ENCODE data around the gene AFAP1L2. TPM values are rescaled to one million over a fixed set of nuclear protein-coding genes. Genes with fewer than 3 reads are reported as not detected.

AFAP1L2 gene
- total RNA-seq, 2 donors from 2014 or later: 5.8 to 6.3 TPM

- Histone ChIP-seq H3K27ac (no peak overlapping the region), H3K4me1 (peaks cover 0 to 10% of the 10 kb centered on the region in 2 donors), H3K4me3 (no peak overlapping the region), H3K36me3 (no peaks in the 10 kb centered on the region), H3K9me3 (no peaks in the 10 kb centered on the region), H3K27me3 (no peaks in the 10 kb centered on the region)
- TF ChIP-seq CTCF (IDR thresholded peaks at IDR 0.05): no peak
- no peak for DNase-seq (ENCODE audit: low spot score)
Measured at GRCh38 chr10:114313139-114313538, 91.2 kb downstream of the AFAP1L2 start.

GRCh38 chr10:114311496-114312209, 92.6 kb downstream of the AFAP1L2 start:
- TF ChIP-seq CTCF (IDR thresholded peaks at IDR 0.05): no peak
- no peak overlapping the region for H3K4me3 ChIP-seq
- no peaks in the 10 kb centered on the region for H3K27me3 ChIP-seq
- DNase-seq (ENCODE audit: low spot score): no peak
- peaks cover 0 to 11% of the 10 kb centered on the region in 2 donors for H3K4me1 ChIP-seq
- no peaks in the 10 kb centered on the region for H3K9me3 ChIP-seq
- H3K36me3 ChIP-seq: no peaks in the 10 kb centered on the region
- no peak overlapping the region for H3K27ac ChIP-seq

- H3K36me3 ChIP-seq: no peaks in the 10 kb centered on the region
- TF ChIP-seq CTCF (IDR thresholded peaks at IDR 0.05): no peak
- H3K27ac ChIP-seq: no peak overlapping the region
- no peaks in the 10 kb centered on the region for H3K9me3 ChIP-seq
- no peaks in the 10 kb centered on the region for H3K27me3 ChIP-seq
- no peak for DNase-seq (ENCODE audit: low spot score)
- peaks cover 0 to 11% of the 10 kb centered on the region in 2 donors for H3K4me1 ChIP-seq
- H3K4me3 ChIP-seq: no peak overlapping the region
Measured at GRCh38 chr10:114311023-114311422, 93.3 kb downstream of the AFAP1L2 start.

- peaks cover 0 to 11% of the 10 kb centered on the region in 2 donors for H3K4me1 ChIP-seq
- H3K36me3 ChIP-seq: no peaks in the 10 kb centered on the region
- no peak for DNase-seq (ENCODE audit: low spot score)
- H3K27me3 ChIP-seq: no peaks in the 10 kb centered on the region
- no peaks in the 10 kb centered on the region for H3K9me3 ChIP-seq
- no peak for TF ChIP-seq CTCF (IDR thresholded peaks at IDR 0.05)
- H3K4me3 ChIP-seq: no peak overlapping the region
- H3K27ac ChIP-seq: no peak overlapping the region
Measured at GRCh38 chr10:114310346-114310745, 94.0 kb downstream of the AFAP1L2 start.

- Histone ChIP-seq H3K27me3 (no peaks in the 10 kb centered on the region), H3K9me3 (no peaks in the 10 kb centered on the region), H3K36me3 (no peaks in the 10 kb centered on the region), H3K27ac (no peak overlapping the region), H3K4me3 (no peak overlapping the region), H3K4me1 (peaks cover 0 to 21% of the 10 kb centered on the region in 2 donors)
- TF ChIP-seq CTCF (IDR thresholded peaks at IDR 0.05): no peak
- no peak for DNase-seq (ENCODE audit: low spot score)
Measured at GRCh38 chr10:114309364-114309651, 95.0 kb downstream of the AFAP1L2 start.

All from right atrium auricular region (tissue), 2 donors.